SK-N-SH treated with all-trans-retinoic acid at 6 μM for 48 hours (cell line): Measurements from ENCODE around the gene CETP.

Experiments used
- ATAC-seq: fragments of 200-7000 bp; cut with Tn5 transposase; 3 replicates; pipeline ENCODE4 v1.9.1; 2020; ENCODE audit warnings: mild to moderate bottlenecking, moderate library complexity
- ARNTL ChIP-seq: fragments of 450-650 bp; formaldehyde crosslinking; IDR thresholded peaks from 2 replicates; pipeline ENCODE4 v1.5.0; 2020; ENCODE audit warnings: low read depth, mild to moderate bottlenecking, moderate library complexity, borderline replicate concordance
- BACH2 ChIP-seq: fragments of 250-450 bp; sonication (Bioruptor Pico); IDR thresholded peaks from 2 replicates; pipeline ENCODE4 v1.9.0; 2021; ENCODE audit warnings: mild to moderate bottlenecking, borderline replicate concordance
- CSDC2 ChIP-seq: fragments of 250-450 bp; sonication (Bioruptor Pico); IDR thresholded peaks from 2 replicates; pipeline ENCODE4 v1.5.0; 2020; ENCODE audit warnings: mild to moderate bottlenecking, moderate library complexity
- ESRRG ChIP-seq: fragments of 250-450 bp; sonication (Bioruptor Pico); IDR thresholded peaks from 2 replicates; pipeline ENCODE4 v1.6.1; 2021; ENCODE audit warnings: mild to moderate bottlenecking
- GLIS3 ChIP-seq: fragments of 250-450 bp; sonication (Bioruptor Pico); IDR thresholded peaks from 2 replicates; pipeline ENCODE4 v1.5.0; 2020; ENCODE audit warnings: mild to moderate bottlenecking, moderate library complexity
- ISL1 ChIP-seq: fragments of 250-450 bp; sonication (Bioruptor Pico); IDR thresholded peaks from 2 replicates; pipeline ENCODE4 v2.1.2; 2022; ENCODE audit warnings: mild to moderate bottlenecking, moderate library complexity
- OSR1 ChIP-seq: fragments of 250-450 bp; sonication (Bioruptor Pico); IDR thresholded peaks from 2 replicates; pipeline ENCODE4 v1.8.0; 2022; ENCODE audit warnings: moderate library complexity, mild to moderate bottlenecking, inconsistent platforms
- PPARA ChIP-seq: fragments of 250-450 bp; sonication (Bioruptor Pico); IDR thresholded peaks from 2 replicates; pipeline ENCODE4 v1.5.0; 2020; ENCODE audit warnings: mild to moderate bottlenecking, borderline replicate concordance
- SNAI2 ChIP-seq: fragments of 250-450 bp; sonication (Bioruptor Pico); IDR thresholded peaks from 2 replicates; pipeline ENCODE4 v1.5.0; 2020; ENCODE audit warnings: mild to moderate bottlenecking, moderate library complexity
- TOX ChIP-seq: fragments of 250-450 bp; sonication (Bioruptor Pico); IDR thresholded peaks from 2 replicates; pipeline ENCODE4 v1.8.0; 2021; ENCODE audit warnings: mild to moderate bottlenecking, moderate library complexity, borderline replicate concordance
- ZC3H10 ChIP-seq: fragments of 250-450 bp; sonication (Bioruptor Pico); IDR thresholded peaks from 2 replicates; pipeline ENCODE4 v1.5.1; 2021; ENCODE audit warnings: mild to moderate bottlenecking, moderate library complexity
- ZFP3 ChIP-seq: fragments of 250-450 bp; sonication (Bioruptor Pico); IDR thresholded peaks from 2 replicates; pipeline ENCODE4 v1.5.0; 2020; ENCODE audit warnings: mild to moderate bottlenecking, moderate library complexity
- ZFP30 ChIP-seq: fragments of 450-650 bp; formaldehyde crosslinking; IDR thresholded peaks from 2 replicates; pipeline ENCODE4 v1.5.0; 2022; ENCODE audit warnings: mild to moderate bottlenecking, moderate library complexity
- ZNF565 ChIP-seq: fragments of 450-650 bp; formaldehyde crosslinking; conservative IDR thresholded peaks from 2 replicates; pipeline ENCODE4 v1.5.0; 2020; ENCODE audit warnings: low read depth, mild to moderate bottlenecking, moderate library complexity
- ZNF70 ChIP-seq: fragments of 450-650 bp; formaldehyde crosslinking; IDR thresholded peaks from 2 replicates; pipeline ENCODE4 v1.5.0; 2020; ENCODE audit warnings: mild to moderate bottlenecking, moderate library complexity
- TF ChIP-seq, protein P1 (sequence below): fragments of 250-450 bp; sonication (Bioruptor Pico); IDR thresholded peaks from 2 replicates; pipeline ENCODE4 v1.5.1; 2021; ENCODE audit warnings: mild to moderate bottlenecking, moderate library complexity
- TF ChIP-seq, protein P2 (sequence below): fragments of 250-450 bp; sonication (Bioruptor Pico); IDR thresholded peaks from 2 replicates; pipeline ENCODE4 v1.8.0; 2020; ENCODE audit warnings: mild to moderate bottlenecking, moderate library complexity, borderline replicate concordance
- TF ChIP-seq, protein P3 (sequence below): fragments of 250-450 bp; sonication (Bioruptor Pico); IDR thresholded peaks from 2 replicates; pipeline ENCODE4 v1.5.1; 2020; ENCODE audit warnings: low read depth, mild to moderate bottlenecking, moderate library complexity
- TF ChIP-seq, protein P4 (sequence below): fragments of 250-450 bp; sonication (Bioruptor Pico); IDR thresholded peaks from 2 replicates; pipeline ENCODE4 v1.5.0; 2020; ENCODE audit warnings: mild to moderate bottlenecking, moderate library complexity
- TF ChIP-seq, protein P5 (sequence below): fragments of 250-450 bp; sonication (Bioruptor Pico); IDR thresholded peaks from 2 replicates; pipeline ENCODE4 v1.8.0; 2021; ENCODE audit warnings: low read depth, mild to moderate bottlenecking, moderate library complexity, borderline replicate concordance

The CETP gene

DNA sequence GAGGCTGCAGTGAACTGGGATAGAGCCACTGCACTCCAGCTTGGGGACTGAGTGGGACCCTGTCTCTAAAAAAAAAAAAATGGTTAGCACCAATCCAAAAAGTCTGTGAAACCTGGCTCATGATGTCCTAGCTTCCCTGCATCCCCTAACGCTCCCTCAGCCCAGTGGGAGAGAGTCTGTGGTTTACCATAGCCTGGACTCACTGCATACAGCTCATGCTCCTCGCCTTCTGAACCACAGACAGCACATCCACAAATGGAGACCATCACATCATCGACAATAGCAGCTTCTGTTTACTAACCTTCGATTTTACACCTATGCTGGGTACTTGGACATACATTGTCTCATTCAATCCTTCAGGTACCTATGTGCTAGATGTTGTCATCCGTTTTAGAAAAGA lies 71.2 kb downstream of the CETP start:
- no peak for ATAC-seq
- TF ChIP-seq ZNF565 (CRISPR knock-in tag), result no peak
- TF ChIP-seq ZFP3 (CRISPR knock-in tag), result no peak
- no peak for TF ChIP-seq OSR1 (CRISPR knock-in tag)
- no peak for TF ChIP-seq GLIS3 (CRISPR knock-in tag)
- no peak for TF ChIP-seq SNAI2 (CRISPR knock-in tag)
- TF ChIP-seq, protein P1, sequence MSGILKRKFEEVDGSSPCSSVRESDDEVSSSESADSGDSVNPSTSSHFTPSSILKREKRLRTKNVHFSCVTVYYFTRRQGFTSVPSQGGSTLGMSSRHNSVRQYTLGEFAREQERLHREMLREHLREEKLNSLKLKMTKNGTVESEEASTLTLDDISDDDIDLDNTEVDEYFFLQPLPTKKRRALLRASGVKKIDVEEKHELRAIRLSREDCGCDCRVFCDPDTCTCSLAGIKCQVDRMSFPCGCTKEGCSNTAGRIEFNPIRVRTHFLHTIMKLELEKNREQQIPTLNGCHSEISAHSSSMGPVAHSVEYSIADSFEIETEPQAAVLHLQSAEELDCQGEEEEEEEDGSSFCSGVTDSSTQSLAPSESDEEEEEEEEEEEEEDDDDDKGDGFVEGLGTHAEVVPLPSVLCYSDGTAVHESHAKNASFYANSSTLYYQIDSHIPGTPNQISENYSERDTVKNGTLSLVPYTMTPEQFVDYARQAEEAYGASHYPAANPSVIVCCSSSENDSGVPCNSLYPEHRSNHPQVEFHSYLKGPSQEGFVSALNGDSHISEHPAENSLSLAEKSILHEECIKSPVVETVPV (CRISPR knock-in tag), result no peak
- TF ChIP-seq, protein P2, sequence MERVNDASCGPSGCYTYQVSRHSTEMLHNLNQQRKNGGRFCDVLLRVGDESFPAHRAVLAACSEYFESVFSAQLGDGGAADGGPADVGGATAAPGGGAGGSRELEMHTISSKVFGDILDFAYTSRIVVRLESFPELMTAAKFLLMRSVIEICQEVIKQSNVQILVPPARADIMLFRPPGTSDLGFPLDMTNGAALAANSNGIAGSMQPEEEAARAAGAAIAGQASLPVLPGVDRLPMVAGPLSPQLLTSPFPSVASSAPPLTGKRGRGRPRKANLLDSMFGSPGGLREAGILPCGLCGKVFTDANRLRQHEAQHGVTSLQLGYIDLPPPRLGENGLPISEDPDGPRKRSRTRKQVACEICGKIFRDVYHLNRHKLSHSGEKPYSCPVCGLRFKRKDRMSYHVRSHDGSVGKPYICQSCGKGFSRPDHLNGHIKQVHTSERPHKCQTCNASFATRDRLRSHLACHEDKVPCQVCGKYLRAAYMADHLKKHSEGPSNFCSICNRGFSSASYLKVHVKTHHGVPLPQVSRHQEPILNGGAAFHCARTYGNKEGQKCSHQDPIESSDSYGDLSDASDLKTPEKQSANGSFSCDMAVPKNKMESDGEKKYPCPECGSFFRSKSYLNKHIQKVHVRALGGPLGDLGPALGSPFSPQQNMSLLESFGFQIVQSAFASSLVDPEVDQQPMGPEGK (CRISPR knock-in tag), result no peak
- TF ChIP-seq TOX (CRISPR knock-in tag), result no peak
- TF ChIP-seq, protein P3, sequence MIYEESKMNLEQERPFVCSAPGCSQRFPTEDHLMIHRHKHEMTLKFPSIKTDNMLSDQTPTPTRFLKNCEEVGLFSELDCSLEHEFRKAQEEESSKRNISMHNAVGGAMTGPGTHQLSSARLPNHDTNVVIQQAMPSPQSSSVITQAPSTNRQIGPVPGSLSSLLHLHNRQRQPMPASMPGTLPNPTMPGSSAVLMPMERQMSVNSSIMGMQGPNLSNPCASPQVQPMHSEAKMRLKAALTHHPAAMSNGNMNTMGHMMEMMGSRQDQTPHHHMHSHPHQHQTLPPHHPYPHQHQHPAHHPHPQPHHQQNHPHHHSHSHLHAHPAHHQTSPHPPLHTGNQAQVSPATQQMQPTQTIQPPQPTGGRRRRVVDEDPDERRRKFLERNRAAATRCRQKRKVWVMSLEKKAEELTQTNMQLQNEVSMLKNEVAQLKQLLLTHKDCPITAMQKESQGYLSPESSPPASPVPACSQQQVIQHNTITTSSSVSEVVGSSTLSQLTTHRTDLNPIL (CRISPR knock-in tag), result no peak
- no peak for TF ChIP-seq ZNF70 (CRISPR knock-in tag)
- no peak for TF ChIP-seq ARNTL (CRISPR knock-in tag)
- no peak for TF ChIP-seq CSDC2 (CRISPR knock-in tag)
- no peak for TF ChIP-seq ZC3H10
- no peak for TF ChIP-seq ISL1 (CRISPR knock-in tag)
- TF ChIP-seq, protein P4, sequence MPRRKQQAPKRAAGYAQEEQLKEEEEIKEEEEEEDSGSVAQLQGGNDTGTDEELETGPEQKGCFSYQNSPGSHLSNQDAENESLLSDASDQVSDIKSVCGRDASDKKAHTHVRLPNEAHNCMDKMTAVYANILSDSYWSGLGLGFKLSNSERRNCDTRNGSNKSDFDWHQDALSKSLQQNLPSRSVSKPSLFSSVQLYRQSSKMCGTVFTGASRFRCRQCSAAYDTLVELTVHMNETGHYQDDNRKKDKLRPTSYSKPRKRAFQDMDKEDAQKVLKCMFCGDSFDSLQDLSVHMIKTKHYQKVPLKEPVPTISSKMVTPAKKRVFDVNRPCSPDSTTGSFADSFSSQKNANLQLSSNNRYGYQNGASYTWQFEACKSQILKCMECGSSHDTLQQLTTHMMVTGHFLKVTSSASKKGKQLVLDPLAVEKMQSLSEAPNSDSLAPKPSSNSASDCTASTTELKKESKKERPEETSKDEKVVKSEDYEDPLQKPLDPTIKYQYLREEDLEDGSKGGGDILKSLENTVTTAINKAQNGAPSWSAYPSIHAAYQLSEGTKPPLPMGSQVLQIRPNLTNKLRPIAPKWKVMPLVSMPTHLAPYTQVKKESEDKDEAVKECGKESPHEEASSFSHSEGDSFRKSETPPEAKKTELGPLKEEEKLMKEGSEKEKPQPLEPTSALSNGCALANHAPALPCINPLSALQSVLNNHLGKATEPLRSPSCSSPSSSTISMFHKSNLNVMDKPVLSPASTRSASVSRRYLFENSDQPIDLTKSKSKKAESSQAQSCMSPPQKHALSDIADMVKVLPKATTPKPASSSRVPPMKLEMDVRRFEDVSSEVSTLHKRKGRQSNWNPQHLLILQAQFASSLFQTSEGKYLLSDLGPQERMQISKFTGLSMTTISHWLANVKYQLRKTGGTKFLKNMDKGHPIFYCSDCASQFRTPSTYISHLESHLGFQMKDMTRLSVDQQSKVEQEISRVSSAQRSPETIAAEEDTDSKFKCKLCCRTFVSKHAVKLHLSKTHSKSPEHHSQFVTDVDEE (CRISPR knock-in tag), result no peak
- TF ChIP-seq PPARA (CRISPR knock-in tag), result no peak
- no peak for TF ChIP-seq ZFP30 (CRISPR knock-in tag)
- no peak for TF ChIP-seq BACH2 (CRISPR knock-in tag)
- TF ChIP-seq, protein P5, sequence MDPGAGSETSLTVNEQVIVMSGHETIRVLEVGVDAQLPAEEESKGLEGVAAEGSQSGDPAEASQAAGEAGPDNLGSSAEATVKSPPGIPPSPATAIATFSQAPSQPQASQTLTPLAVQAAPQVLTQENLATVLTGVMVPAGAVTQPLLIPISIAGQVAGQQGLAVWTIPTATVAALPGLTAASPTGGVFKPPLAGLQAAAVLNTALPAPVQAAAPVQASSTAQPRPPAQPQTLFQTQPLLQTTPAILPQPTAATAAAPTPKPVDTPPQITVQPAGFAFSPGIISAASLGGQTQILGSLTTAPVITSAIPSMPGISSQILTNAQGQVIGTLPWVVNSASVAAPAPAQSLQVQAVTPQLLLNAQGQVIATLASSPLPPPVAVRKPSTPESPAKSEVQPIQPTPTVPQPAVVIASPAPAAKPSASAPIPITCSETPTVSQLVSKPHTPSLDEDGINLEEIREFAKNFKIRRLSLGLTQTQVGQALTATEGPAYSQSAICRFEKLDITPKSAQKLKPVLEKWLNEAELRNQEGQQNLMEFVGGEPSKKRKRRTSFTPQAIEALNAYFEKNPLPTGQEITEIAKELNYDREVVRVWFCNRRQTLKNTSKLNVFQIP (CRISPR knock-in tag), result no peak
- no peak for TF ChIP-seq ESRRG (CRISPR knock-in tag)
